Tibial nerve (tissue), 3 donors: ENCODE results near the gene PLEKHJ1.

Source experiments
- POLR2A ChIP-seq, 2 donors: fragments of 450-650 bp; IDR thresholded peaks; one replicate each; pipeline ENCODE4 v1.6.1; 2017; ENCODE audit warnings: antibody characterized with exemption in 2 of 2, mild to moderate bottlenecking in 2 of 2, moderate library complexity in 2 of 2
- TF ChIP-seq, protein P1 (sequence below), 5 experiments: fragments of 200-600 bp in 3 of 5; fragments of 450-650 bp in 2 of 5; sonication (generic) in 3 of 5; IDR thresholded peaks; one replicate each; pipeline ENCODE4 v1.5.1; 2016 to 2019; ENCODE audit warnings: antibody characterized with exemption in 5 of 5, mild to moderate bottlenecking in 3 of 5, moderate library complexity in 2 of 5

DNA sequence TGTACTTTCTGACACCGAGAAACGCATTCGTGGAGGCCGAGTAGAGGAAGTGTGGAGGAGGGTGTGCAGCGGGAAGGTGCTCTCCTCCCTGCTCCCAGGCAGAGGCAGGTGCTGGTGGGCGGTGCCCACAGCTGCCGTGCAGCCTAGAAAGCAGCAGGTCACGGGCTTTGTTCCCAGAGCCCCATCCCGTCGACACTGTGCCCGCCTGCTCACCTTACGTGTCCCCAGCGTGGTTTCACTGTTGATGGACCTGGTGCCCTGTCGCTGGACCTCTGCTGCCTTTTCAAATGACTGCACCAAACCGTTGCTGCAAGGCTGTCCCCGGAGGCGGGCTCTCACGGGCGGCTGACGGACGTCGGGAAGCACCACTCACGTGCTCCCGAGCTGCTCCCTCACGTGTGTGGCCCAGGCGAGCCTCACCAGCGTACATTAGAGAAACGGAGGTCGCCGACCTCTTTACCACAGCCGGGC lies 20.8 kb downstream of the PLEKHJ1 start:
- TF ChIP-seq, protein P1, sequence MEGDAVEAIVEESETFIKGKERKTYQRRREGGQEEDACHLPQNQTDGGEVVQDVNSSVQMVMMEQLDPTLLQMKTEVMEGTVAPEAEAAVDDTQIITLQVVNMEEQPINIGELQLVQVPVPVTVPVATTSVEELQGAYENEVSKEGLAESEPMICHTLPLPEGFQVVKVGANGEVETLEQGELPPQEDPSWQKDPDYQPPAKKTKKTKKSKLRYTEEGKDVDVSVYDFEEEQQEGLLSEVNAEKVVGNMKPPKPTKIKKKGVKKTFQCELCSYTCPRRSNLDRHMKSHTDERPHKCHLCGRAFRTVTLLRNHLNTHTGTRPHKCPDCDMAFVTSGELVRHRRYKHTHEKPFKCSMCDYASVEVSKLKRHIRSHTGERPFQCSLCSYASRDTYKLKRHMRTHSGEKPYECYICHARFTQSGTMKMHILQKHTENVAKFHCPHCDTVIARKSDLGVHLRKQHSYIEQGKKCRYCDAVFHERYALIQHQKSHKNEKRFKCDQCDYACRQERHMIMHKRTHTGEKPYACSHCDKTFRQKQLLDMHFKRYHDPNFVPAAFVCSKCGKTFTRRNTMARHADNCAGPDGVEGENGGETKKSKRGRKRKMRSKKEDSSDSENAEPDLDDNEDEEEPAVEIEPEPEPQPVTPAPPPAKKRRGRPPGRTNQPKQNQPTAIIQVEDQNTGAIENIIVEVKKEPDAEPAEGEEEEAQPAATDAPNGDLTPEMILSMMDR (IDR thresholded peaks at IDR 0.05): no peak
- TF ChIP-seq POLR2A (IDR thresholded peaks at IDR 0.05): no peak
